ENCODE measurements around the gene C5AR1. TPM values are rescaled to one million over a fixed set of nuclear protein-coding genes. Genes with fewer than 3 reads are reported as not detected.

Gene C5AR1
- total and polyA plus RNA-seq, 9 of the 15 experiments (the other 6 are each of a cell fraction or from before 2014, with no cell fraction given), result 0.06 to 1.6 (median 0.28) TPM; not detected in 3

GRCh38 chr19:47348819-47349795 lies 39.4 kb downstream of the C5AR1 start, which contains the start of gene DHX34 (continued):
- no peak for TF ChIP-seq SRF (CRISPR knock-in tag; IDR thresholded peaks at IDR 0.05)
- TF ChIP-seq ZNF436 (CRISPR knock-in tag; IDR thresholded peaks at IDR 0.05), result no peak
- no peak for TF ChIP-seq ZFP36 (IDR thresholded peaks at IDR 0.05; ENCODE audit: low read depth, low read length, partially characterized antibody)
- peak; percentile 99 for TF ChIP-seq NKRF (IDR thresholded peaks at IDR 0.05; ENCODE audit: borderline replicate concordance)
- no peak for TF ChIP-seq ZNF707 (CRISPR knock-in tag; conservative IDR thresholded peaks at IDR 0.05)
- no peak for TF ChIP-seq FOXA3 (CRISPR knock-in tag; conservative IDR thresholded peaks at IDR 0.05 in 1 of 2, IDR thresholded peaks at IDR 0.05 in 1 of 2)
- TF ChIP-seq ZFP1 (CRISPR knock-in tag; IDR thresholded peaks at IDR 0.05), result no peak
- 0 out of 2 replicates have a peak, but pooled peaks have one; percentile 25 for TF ChIP-seq PHB (CRISPR knock-in tag; IDR thresholded peaks at IDR 0.05)
- peak; percentile 74 for TF ChIP-seq USF1 (CRISPR knock-in tag; IDR thresholded peaks at IDR 0.05)
- no peak for TF ChIP-seq RUNX1 (IDR thresholded peaks at IDR 0.05; ENCODE audit: low read depth)
- peak; percentile 61 for TF ChIP-seq XRCC5 (IDR thresholded peaks at IDR 0.05; ENCODE audit: low read depth, low read length)
- no peak for TF ChIP-seq ADNP (tag; IDR thresholded peaks at IDR 0.05)
- no peak for TF ChIP-seq ZNF717 (CRISPR knock-in tag; IDR thresholded peaks at IDR 0.05)
- TF ChIP-seq TOE1 (IDR thresholded peaks at IDR 0.05; ENCODE audit: borderline replicate concordance), result peak; percentile 15; the same call in 1 of the 2 replicates
- TF ChIP-seq TOE1 (CRISPR knock-in tag; IDR thresholded peaks at IDR 0.05; ENCODE audit: borderline replicate concordance, low read depth), result no peak
- TF ChIP-seq RHOXF2B (CRISPR knock-in tag; conservative IDR thresholded peaks at IDR 0.05), result no peak
- no peak for TF ChIP-seq ZNF224 (CRISPR knock-in tag; IDR thresholded peaks at IDR 0.05)
- no peak for TF ChIP-seq KAT8 (IDR thresholded peaks at IDR 0.05; ENCODE audit: low read depth)
- no peak for TF ChIP-seq DMBX1 (CRISPR knock-in tag; IDR thresholded peaks at IDR 0.05; ENCODE audit: borderline replicate concordance)
- 0 out of 2 replicates have a peak, but pooled peaks have one; percentile 24 for TF ChIP-seq ZBED1 (IDR thresholded peaks at IDR 0.05)
- TF ChIP-seq ZNF232 (CRISPR knock-in tag; IDR thresholded peaks at IDR 0.05), result no peak
- TF ChIP-seq FOXJ3 (CRISPR knock-in tag; IDR thresholded peaks at IDR 0.05), result no peak
- no peak for TF ChIP-seq ZMIZ1 (IDR thresholded peaks at IDR 0.05; ENCODE audit: low read depth in 2 of 2, low read length in 2 of 2)

Measured in K562 (cell line).